ENCODE data around the gene BMPR1A.

DNA sequence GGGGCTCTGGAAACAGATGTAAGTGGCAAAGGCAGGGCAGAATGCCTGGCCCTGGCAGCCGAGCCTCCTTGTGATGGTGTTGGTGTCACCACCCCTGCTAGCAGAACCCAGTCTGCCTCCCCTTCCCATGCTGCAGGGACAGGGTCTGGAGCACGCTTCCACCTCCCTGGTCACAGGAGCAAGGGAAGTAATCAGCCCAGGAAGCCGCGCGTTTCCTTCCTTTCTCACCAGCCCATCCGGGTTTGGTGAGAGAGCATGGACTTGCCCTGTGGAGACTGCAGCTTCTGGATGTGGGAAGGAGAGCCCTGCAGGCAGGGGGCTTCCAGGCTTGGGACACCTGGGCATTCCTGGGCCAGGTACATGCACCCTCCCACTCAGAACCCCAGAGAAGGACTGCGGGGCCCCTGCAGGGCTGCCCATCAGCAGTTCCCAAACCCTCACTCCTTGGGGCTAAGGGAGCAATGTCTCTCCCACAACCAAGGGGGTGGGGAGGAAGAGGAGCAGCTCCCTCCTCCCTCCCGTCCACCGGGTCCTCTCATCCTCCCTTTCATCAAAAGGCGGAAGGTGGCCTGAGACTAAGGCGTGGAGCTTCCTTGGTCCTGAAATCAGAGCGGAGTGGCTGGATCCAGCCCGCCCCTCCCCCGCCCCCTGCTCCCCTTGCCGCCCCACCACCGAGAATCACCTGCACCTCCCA, 199.2 kb downstream of the BMPR1A start:
- TF ChIP-seq RXRA (CRISPR knock-in tag; IDR thresholded peaks at IDR 0.05), result no peak
- no peak for TF ChIP-seq ZNF124 (CRISPR knock-in tag; IDR thresholded peaks at IDR 0.05)
- TF ChIP-seq TBX3 (IDR thresholded peaks at IDR 0.05; ENCODE audit: borderline replicate concordance), result no peak
- TF ChIP-seq ZNF530 (CRISPR knock-in tag; IDR thresholded peaks at IDR 0.05; ENCODE audit: low read depth), result no peak
- TF ChIP-seq REPIN1 (CRISPR knock-in tag; IDR thresholded peaks at IDR 0.05; ENCODE audit: borderline replicate concordance, low read depth), result no peak
- TF ChIP-seq, protein P1, sequence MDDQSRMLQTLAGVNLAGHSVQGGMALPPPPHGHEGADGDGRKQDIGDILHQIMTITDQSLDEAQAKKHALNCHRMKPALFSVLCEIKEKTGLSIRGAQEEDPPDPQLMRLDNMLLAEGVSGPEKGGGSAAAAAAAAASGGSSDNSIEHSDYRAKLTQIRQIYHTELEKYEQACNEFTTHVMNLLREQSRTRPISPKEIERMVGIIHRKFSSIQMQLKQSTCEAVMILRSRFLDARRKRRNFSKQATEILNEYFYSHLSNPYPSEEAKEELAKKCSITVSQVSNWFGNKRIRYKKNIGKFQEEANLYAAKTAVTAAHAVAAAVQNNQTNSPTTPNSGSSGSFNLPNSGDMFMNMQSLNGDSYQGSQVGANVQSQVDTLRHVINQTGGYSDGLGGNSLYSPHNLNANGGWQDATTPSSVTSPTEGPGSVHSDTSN (CRISPR knock-in tag; IDR thresholded peaks at IDR 0.05; ENCODE audit: borderline replicate concordance), result no peak
- no peak for TF ChIP-seq ZNF720 (CRISPR knock-in tag; IDR thresholded peaks at IDR 0.05)
- TF ChIP-seq, protein P2, sequence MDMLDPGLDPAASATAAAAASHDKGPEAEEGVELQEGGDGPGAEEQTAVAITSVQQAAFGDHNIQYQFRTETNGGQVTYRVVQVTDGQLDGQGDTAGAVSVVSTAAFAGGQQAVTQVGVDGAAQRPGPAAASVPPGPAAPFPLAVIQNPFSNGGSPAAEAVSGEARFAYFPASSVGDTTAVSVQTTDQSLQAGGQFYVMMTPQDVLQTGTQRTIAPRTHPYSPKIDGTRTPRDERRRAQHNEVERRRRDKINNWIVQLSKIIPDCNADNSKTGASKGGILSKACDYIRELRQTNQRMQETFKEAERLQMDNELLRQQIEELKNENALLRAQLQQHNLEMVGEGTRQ (IDR thresholded peaks at IDR 0.05; ENCODE audit: low read depth, low read length), result no peak
- TF ChIP-seq, protein P2 (CRISPR knock-in tag; IDR thresholded peaks at IDR 0.05; ENCODE audit: borderline replicate concordance), result no peak
- no peak for TF ChIP-seq ZNF446 (CRISPR knock-in tag; IDR thresholded peaks at IDR 0.05)
- no peak for TF ChIP-seq ZFAT (CRISPR knock-in tag; conservative IDR thresholded peaks at IDR 0.05)
- TF ChIP-seq MYNN (CRISPR knock-in tag; IDR thresholded peaks at IDR 0.05; ENCODE audit: low read depth), result no peak

Measured in HepG2 (cell line).